ENCODE data around the gene C11orf24.

Gene C11orf24

GRCh38 chr11:68261749-68262543 lies 9.8 kb downstream of the C11orf24 start:
- DNase-seq (ENCODE audit: low spot score), result no peak
- TF ChIP-seq CTCF (IDR thresholded peaks at IDR 0.05; ENCODE audit: extremely low read depth, missing control alignments), result no peak

GRCh38 chr11:68261006-68261405 lies 10.8 kb downstream of the C11orf24 start:
- no peak for TF ChIP-seq CTCF (IDR thresholded peaks at IDR 0.05; ENCODE audit: extremely low read depth, missing control alignments)
- no peak for DNase-seq (ENCODE audit: low spot score)

- DNase-seq (ENCODE audit: low spot score), result no peak
- TF ChIP-seq CTCF (IDR thresholded peaks at IDR 0.05; ENCODE audit: extremely low read depth, missing control alignments), result no peak
Observed at GRCh38 chr11:68260484-68260883, 11.3 kb downstream of the C11orf24 start.

- TF ChIP-seq CTCF (IDR thresholded peaks at IDR 0.05; ENCODE audit: extremely low read depth, missing control alignments), result no peak
- DNase-seq (ENCODE audit: low spot score), result no peak
Observed at GRCh38 chr11:68259122-68259959, 12.4 kb downstream of the C11orf24 start.

GRCh38 chr11:68258363-68258765 lies 13.4 kb downstream of the C11orf24 start:
- no peak for DNase-seq (ENCODE audit: low spot score)
- TF ChIP-seq CTCF (IDR thresholded peaks at IDR 0.05; ENCODE audit: extremely low read depth, missing control alignments), result no peak

- peak; percentile 80 for DNase-seq (ENCODE audit: low spot score)
- peak; percentile 78 for TF ChIP-seq CTCF (IDR thresholded peaks at IDR 0.05; ENCODE audit: extremely low read depth, missing control alignments)
Observed at GRCh38 chr11:68257477-68258362, 14.1 kb downstream of the C11orf24 start.

All from GM20000 (cell line).